MCF 10A (cell line): ENCODE measurements around the gene HSPA6. TPM values are rescaled to one million over a fixed set of nuclear protein-coding genes. Genes with fewer than 3 reads are reported as not detected.
"Not testable (repeated sequence)": the region's sequence is repeated elsewhere in the genome, so short reads cannot be mapped to it uniquely, and the experiment has no call there.

Source experiments
- BruUV-seq: library from RNA; stranded (reverse); fragments of 400-500 nt; replicated peaks from 2 replicates; lab custom pipeline; 2021; lab: Mats Ljungman, UMichigan
- CTCF ChIA-PET: fragments of 300-600 bp; sonication (Branson Sonifier 250); formaldehyde crosslinking; extraction: SDS; loops from one replicate; lab custom pipeline; 2021; ENCODE audit warnings: antibody characterized with exemption, inconsistent platforms; lab: Yijun Ruan, JAX
- POLR2A ChIA-PET: fragments of 300-600, 350-650 bp; sonication (Branson Sonifier 250); formaldehyde crosslinking; extraction: SDS; loops from one replicate; lab custom pipeline; 2020; ENCODE audit warnings: antibody characterized with exemption, inconsistent platforms; lab: Yijun Ruan, JAX
- DNase-seq: peaks from one replicate; pipeline ENCODE4 v3.0.0-alpha.2; 2018; ENCODE audit not compliant: unreplicated experiment
- H3K27ac Mint-ChIP-seq: one replicate; pipeline ENCODE4 v1.8.0; 2022; ENCODE audit warnings: mild to moderate bottlenecking, low read depth, mixed read lengths; ENCODE audit not compliant: unreplicated experiment
- H3K27me3 Mint-ChIP-seq: one replicate; pipeline ENCODE4 v1.8.0; 2022; ENCODE audit warnings: mixed read lengths; ENCODE audit not compliant: insufficient read depth, unreplicated experiment
- H3K36me3 Mint-ChIP-seq: one replicate; pipeline ENCODE4 v1.8.0; 2022; ENCODE audit warnings: mild to moderate bottlenecking, moderate library complexity, mixed read lengths; ENCODE audit not compliant: insufficient read depth, unreplicated experiment
- H3K4me1 Mint-ChIP-seq: one replicate; pipeline ENCODE4 v1.8.0; 2022; ENCODE audit warnings: mixed read lengths; ENCODE audit not compliant: insufficient read depth, unreplicated experiment
- H3K4me3 Mint-ChIP-seq: one replicate; pipeline ENCODE4 v1.8.0; 2022; ENCODE audit warnings: mild to moderate bottlenecking, moderate library complexity, mixed read lengths; ENCODE audit not compliant: unreplicated experiment
- H3K9me3 Mint-ChIP-seq: one replicate; pipeline ENCODE4 v1.8.0; 2022; ENCODE audit warnings: mixed read lengths; ENCODE audit not compliant: unreplicated experiment
- CTCF ChIP-seq: fragments of 200-600 bp; IDR thresholded peaks from one replicate; pipeline ENCODE4 v1.8.0; 2022; ENCODE audit warnings: antibody characterized with exemption, mild to moderate bottlenecking; ENCODE audit not compliant: unreplicated experiment
- intact Hi-C: fragments of 100-400 bp; cut with micrococcal nuclease; formaldehyde crosslinking; loops from 2 replicates; pipeline ENCODE4 v1.14.1; 2022
- total RNA-seq: library from RNA; stranded (reverse); gene quantifications from 2 replicates; pipeline ENCODE4 v1.2.3, GENCODE V29; 2022

Gene HSPA6
- total RNA-seq, 1 experiment from 2014 or later: 0.28 TPM

GRCh38 chr1:161554340-161554739 is 30.0 kb downstream of the HSPA6 start:
- DNase-seq, H3K27ac Mint-ChIP-seq, H3K36me3 Mint-ChIP-seq, H3K4me1 Mint-ChIP-seq, intact Hi-C loops, H3K4me3 Mint-ChIP-seq, CTCF ChIA-PET, H3K27me3 Mint-ChIP-seq, BruUV-seq, H3K9me3 Mint-ChIP-seq, POLR2A ChIA-PET: not testable (repeated sequence)

- CTCF ChIA-PET, H3K4me3 Mint-ChIP-seq, H3K4me1 Mint-ChIP-seq, DNase-seq, BruUV-seq, H3K36me3 Mint-ChIP-seq, H3K27ac Mint-ChIP-seq, H3K27me3 Mint-ChIP-seq, H3K9me3 Mint-ChIP-seq, intact Hi-C loops, POLR2A ChIA-PET: not testable (repeated sequence)
Measured at GRCh38 chr1:161554815-161555417, 30.6 kb downstream of the HSPA6 start.

- BruUV-seq, H3K4me1 Mint-ChIP-seq, H3K9me3 Mint-ChIP-seq, intact Hi-C loops, CTCF ChIA-PET, H3K4me3 Mint-ChIP-seq, H3K27me3 Mint-ChIP-seq, POLR2A ChIA-PET, H3K27ac Mint-ChIP-seq, H3K36me3 Mint-ChIP-seq, DNase-seq: not testable (repeated sequence)
Measured at GRCh38 chr1:161556143-161556542, 31.8 kb downstream of the HSPA6 start.

- H3K36me3 Mint-ChIP-seq, H3K9me3 Mint-ChIP-seq, H3K27me3 Mint-ChIP-seq, H3K4me3 Mint-ChIP-seq, BruUV-seq, intact Hi-C loops, H3K4me1 Mint-ChIP-seq, CTCF ChIA-PET, H3K27ac Mint-ChIP-seq, DNase-seq, POLR2A ChIA-PET: not testable (repeated sequence)
Measured at GRCh38 chr1:161556990-161557389, 32.6 kb downstream of the HSPA6 start.

- H3K4me3 Mint-ChIP-seq, BruUV-seq, H3K4me1 Mint-ChIP-seq, DNase-seq, H3K36me3 Mint-ChIP-seq, H3K27ac Mint-ChIP-seq, CTCF ChIA-PET, POLR2A ChIA-PET, H3K27me3 Mint-ChIP-seq, H3K9me3 Mint-ChIP-seq, intact Hi-C loops: not testable (repeated sequence)
Measured at GRCh38 chr1:161557506-161558450, 33.4 kb downstream of the HSPA6 start.

- POLR2A ChIA-PET, H3K9me3 Mint-ChIP-seq, H3K4me3 Mint-ChIP-seq, BruUV-seq, H3K27ac Mint-ChIP-seq, H3K36me3 Mint-ChIP-seq, CTCF ChIA-PET, H3K4me1 Mint-ChIP-seq: not testable (repeated sequence)
- peaks cover 24% of the 10 kb centered on the region for H3K27me3 Mint-ChIP-seq
- intact Hi-C loops: loop anchor here (10.0 kb wide), 1 partner anchor 84 kb away; no protein-coding TSS in a partner anchor
- peak; percentile 23 for TF ChIP-seq CTCF
- peak; percentile 62 for DNase-seq
Measured at GRCh38 chr1:161560960-161561715, 36.8 kb downstream of the HSPA6 start.

GRCh38 chr1:161562441-161562840 is 38.1 kb downstream of the HSPA6 start:
- H3K4me3 Mint-ChIP-seq, BruUV-seq, POLR2A ChIA-PET, H3K27ac Mint-ChIP-seq, H3K36me3 Mint-ChIP-seq, H3K9me3 Mint-ChIP-seq, DNase-seq, H3K4me1 Mint-ChIP-seq: not testable (repeated sequence)
- CTCF ChIA-PET: interaction anchor here (0.7 kb wide), 1 partner anchor 176 kb away, joined by 3 read pairs; no protein-coding TSS in a partner anchor
- H3K27me3 Mint-ChIP-seq: peaks cover 24% of the 10 kb centered on the region
- intact Hi-C loops: loop anchor here (10.0 kb wide), 1 partner anchor 82 kb away; no protein-coding TSS in a partner anchor

- H3K4me1 Mint-ChIP-seq, H3K27ac Mint-ChIP-seq, H3K36me3 Mint-ChIP-seq, H3K4me3 Mint-ChIP-seq, POLR2A ChIA-PET, H3K9me3 Mint-ChIP-seq, DNase-seq, BruUV-seq: not testable (repeated sequence)
- H3K27me3 Mint-ChIP-seq: peaks cover 24% of the 10 kb centered on the region
- CTCF ChIA-PET: interaction anchor here (0.6 to 1.6 kb wide), 2 partner anchors 48 to 175 kb away, joined by 4 to 8 read pairs; no protein-coding TSS in a partner anchor
- intact Hi-C loops: loop anchor here (10.0 kb wide), 1 partner anchor 81 kb away; no protein-coding TSS in a partner anchor
Measured at GRCh38 chr1:161563522-161563921, 39.2 kb downstream of the HSPA6 start.
